Transverse colon (tissue), 3 donors: Measurements from ENCODE around the gene FBXL13.

Experiments
- EP300 ChIP-seq: sonication (generic); formaldehyde crosslinking; IDR thresholded peaks from one replicate; pipeline ENCODE4 v1.6.1; 2017; ENCODE audit warnings: antibody characterized with exemption, low read depth
- TF ChIP-seq, protein P1 (sequence below), 5 experiments: fragments of 200-600 bp in 3 of 5; fragments of 450-650 bp in 2 of 5; sonication (generic) in 3 of 5; IDR thresholded peaks; 1 replicate in 2 of 5; 2 replicates in 3 of 5; pipeline ENCODE4 v1.5.1; 2016 to 2017; ENCODE audit warnings: antibody characterized with exemption in 5 of 5, inconsistent platforms in 3 of 5, mild to moderate bottlenecking in 2 of 5, moderate library complexity in 1 of 5

DNA sequence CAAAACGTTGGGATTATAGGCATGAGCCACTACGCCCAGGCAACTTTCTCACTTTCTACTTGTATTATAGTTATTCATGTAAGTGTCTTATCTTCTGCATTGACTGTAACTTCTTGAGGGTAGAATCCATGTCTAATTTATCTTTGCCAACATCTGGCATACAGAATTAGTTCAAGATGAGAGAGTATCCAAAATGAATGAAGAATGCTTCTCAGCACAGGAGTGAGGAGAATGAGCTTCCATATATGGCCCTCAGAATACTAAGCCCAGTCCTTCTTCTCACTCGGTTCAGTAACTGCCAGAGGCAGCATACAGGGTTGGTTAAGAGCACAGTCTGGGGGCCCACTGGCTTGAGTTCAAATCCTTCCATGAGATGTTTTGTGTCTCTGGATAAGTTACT, 236.8 kb downstream of the FBXL13 start:
- TF ChIP-seq, protein P1, sequence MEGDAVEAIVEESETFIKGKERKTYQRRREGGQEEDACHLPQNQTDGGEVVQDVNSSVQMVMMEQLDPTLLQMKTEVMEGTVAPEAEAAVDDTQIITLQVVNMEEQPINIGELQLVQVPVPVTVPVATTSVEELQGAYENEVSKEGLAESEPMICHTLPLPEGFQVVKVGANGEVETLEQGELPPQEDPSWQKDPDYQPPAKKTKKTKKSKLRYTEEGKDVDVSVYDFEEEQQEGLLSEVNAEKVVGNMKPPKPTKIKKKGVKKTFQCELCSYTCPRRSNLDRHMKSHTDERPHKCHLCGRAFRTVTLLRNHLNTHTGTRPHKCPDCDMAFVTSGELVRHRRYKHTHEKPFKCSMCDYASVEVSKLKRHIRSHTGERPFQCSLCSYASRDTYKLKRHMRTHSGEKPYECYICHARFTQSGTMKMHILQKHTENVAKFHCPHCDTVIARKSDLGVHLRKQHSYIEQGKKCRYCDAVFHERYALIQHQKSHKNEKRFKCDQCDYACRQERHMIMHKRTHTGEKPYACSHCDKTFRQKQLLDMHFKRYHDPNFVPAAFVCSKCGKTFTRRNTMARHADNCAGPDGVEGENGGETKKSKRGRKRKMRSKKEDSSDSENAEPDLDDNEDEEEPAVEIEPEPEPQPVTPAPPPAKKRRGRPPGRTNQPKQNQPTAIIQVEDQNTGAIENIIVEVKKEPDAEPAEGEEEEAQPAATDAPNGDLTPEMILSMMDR (IDR thresholded peaks at IDR 0.05): no peak
- TF ChIP-seq EP300: no peak
